Peyer's patch (tissue), 4 donors: ENCODE measurements around the gene ZNF577. TPM values are rescaled to one million over a fixed set of nuclear protein-coding genes. Genes with fewer than 3 reads are reported as not detected.

ENCODE experiments used
- DNase-seq, 3 donors: peaks; one replicate each; pipeline ENCODE4 v3.0.0-alpha.2; 2017 to 2019
- H3K27ac ChIP-seq, 4 donors: fragments of 200-600 bp; sonication (generic); one replicate each; pipeline ENCODE4 v1.5.1; 2016 to 2019
- H3K27me3 ChIP-seq, 2 donors: fragments of 200-600 bp; sonication (generic); one replicate each; pipeline ENCODE4 v1.5.1; 2019
- H3K36me3 ChIP-seq, 3 donors: fragments of 200-600 bp; sonication (generic); one replicate each; pipeline ENCODE4 v1.5.1; 2016 to 2019
- H3K4me1 ChIP-seq, 4 donors: fragments of 200-600 bp; sonication (generic); one replicate each; pipeline ENCODE4 v1.5.1; 2016 to 2019
- H3K4me3 ChIP-seq, 4 donors: fragments of 200-600 bp; sonication (generic); 1 replicate in 3 of 4; 2 replicates in 1 of 4; pipeline ENCODE4 v1.5.1; 2016 to 2019; ENCODE audit warnings: mild to moderate bottlenecking in 1 of 4
- H3K9me3 ChIP-seq, 4 donors: fragments of 200-600 bp; sonication (generic); one replicate each; pipeline ENCODE4 v1.5.1; 2016 to 2019; ENCODE audit warnings: mild to moderate bottlenecking in 1 of 4
- CTCF ChIP-seq, 6 experiments: fragments of 450-650 bp in 4 of 6; fragments of 200-600 bp in 2 of 6; sonication (generic) in 1 of 6; IDR thresholded peaks; one replicate each; pipeline ENCODE4 v1.5.1; 2017 to 2019; ENCODE audit warnings: antibody characterized with exemption in 6 of 6, mild to moderate bottlenecking in 3 of 6, moderate library complexity in 1 of 6
- POLR2A ChIP-seq, 2 donors: fragments of 450-650 bp; IDR thresholded peaks; one replicate each; pipeline ENCODE4 v1.5.1; 2017; ENCODE audit warnings: antibody characterized with exemption in 2 of 2, mild to moderate bottlenecking in 2 of 2, moderate library complexity in 2 of 2
- total RNA-seq, 4 donors: library from RNA; depleted of rRNA; stranded (reverse); fragments of >200 nt; gene quantifications; one replicate each; pipeline ENCODE4 v1.1.0, GENCODE V29; 2016

The ZNF577 gene
- total RNA-seq, 4 donors from 2014 or later, result 10.7 to 66.8 (median 26.1) TPM

DNA sequence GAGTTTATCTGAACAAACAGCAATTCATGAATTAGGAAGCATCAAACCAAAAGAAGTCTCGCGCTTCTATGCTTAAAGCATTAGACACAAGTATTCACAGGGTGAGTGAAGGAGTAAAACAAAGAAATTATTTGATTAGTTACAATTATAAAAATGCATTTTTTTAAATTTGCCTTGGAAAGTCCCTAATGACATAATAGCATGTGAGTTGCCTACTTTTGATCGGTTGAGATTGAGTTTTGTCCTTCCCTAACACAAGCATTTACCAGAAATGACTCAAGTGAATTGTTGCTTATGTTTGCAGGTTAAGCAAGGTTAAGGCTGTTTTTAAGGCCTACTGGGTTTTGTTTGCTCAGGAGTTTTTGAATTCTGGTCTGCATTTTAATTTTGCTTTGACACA is 17.5 kb upstream of the ZNF577 start:
- TF ChIP-seq CTCF (IDR thresholded peaks at IDR 0.05) (no peak), POLR2A (IDR thresholded peaks at IDR 0.05) (no peak)
- Histone ChIP-seq H3K4me1 (peaks cover 0 to 7% (median 6%) of the 10 kb centered on the region in 4 donors), H3K27me3 (no peaks in the 10 kb centered on the region), H3K9me3 (peaks cover 0 to 28% (median 4%) of the 10 kb centered on the region in 4 donors), H3K27ac (no peak overlapping the region), H3K4me3 (peak overlapping the region in 1 of 4 donors; percentile 76), H3K36me3 (peaks cover 0 to 4% (median 0%) of the 10 kb centered on the region in 3 donors)
- DNase-seq, result no peak

DNA sequence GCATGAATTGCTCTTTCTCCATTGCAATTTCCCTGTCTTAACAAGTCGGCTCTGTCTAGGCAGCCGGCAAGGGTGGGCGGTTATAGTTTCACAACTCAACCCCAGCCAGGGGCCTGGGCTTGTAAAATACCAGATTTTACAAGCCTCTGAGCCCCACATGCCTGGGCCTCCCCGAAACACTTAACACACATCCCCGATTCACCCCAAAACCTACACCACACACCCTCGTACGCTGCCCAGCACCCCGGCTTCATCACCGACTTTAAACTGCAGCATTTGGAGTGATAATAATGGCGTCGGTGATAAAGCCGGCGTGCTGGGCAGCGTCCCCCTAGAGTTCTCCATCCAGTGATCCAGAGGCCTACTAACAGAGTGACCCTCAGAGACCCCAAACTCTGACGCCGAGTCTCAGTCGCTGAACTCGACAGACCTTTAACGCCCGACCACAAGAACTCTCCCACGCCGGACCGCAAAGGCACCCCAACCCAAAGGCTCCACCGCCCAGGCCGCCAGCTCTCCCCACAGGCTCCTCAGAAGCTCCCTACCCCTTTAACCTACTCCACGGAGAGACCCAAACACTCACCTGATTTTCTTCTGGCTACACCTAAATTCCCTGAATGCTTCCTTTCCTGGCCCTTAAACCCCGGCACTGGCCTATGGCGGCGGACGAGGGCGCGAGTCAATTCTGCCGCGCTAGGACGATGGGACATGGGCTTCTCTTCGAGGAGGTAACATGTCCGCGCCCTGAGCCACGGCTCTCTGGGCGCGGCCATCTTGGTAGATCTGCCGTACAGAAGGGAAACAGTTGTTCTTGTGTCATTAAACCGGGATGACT is 16.8 kb upstream of the ZNF577 start, which contains the start of gene ZNF649:
TSS of gene ZNF649 (minus strand) at position 687 of the 835 bp plus-strand sequence. CDS start 4,910 bp downstream, outside the sequence.
- H3K4me1 ChIP-seq, result peaks cover 0 to 7% (median 6%) of the 10 kb centered on the region in 4 donors
- peak; percentile 76 to 90 (median 84) for DNase-seq
- peak within 1 kb of the TSS; percentile 50 to 92 (median 72) for H3K4me3 ChIP-seq
- peaks cover 0 to 10% (median 5%) of the 10 kb centered on the region in 3 donors for H3K36me3 ChIP-seq
- peaks cover 0 to 34% (median 4%) of the 10 kb centered on the region in 4 donors for H3K9me3 ChIP-seq
- H3K27me3 ChIP-seq, result no peaks in the 10 kb centered on the region
- H3K27ac ChIP-seq, result peak within 1 kb of the TSS; percentile 59 to 79 (median 78)
- TF ChIP-seq CTCF (IDR thresholded peaks at IDR 0.05) (no peak), POLR2A (IDR thresholded peaks at IDR 0.05) (no peak)

- Histone ChIP-seq H3K36me3 (peaks cover 0 to 24% (median 8%) of the 10 kb centered on the region in 3 donors), H3K4me3 (peak overlapping the region in 1 of 4 donors; percentile 67), H3K9me3 (peaks cover 0 to 43% (median 4%) of the 10 kb centered on the region in 4 donors), H3K4me1 (peaks cover 0 to 7% (median 6%) of the 10 kb centered on the region in 4 donors), H3K27ac (no peak overlapping the region), H3K27me3 (no peaks in the 10 kb centered on the region)
- no peak for TF ChIP-seq CTCF (IDR thresholded peaks at IDR 0.05)
- TF ChIP-seq POLR2A (IDR thresholded peaks at IDR 0.05), result no peak
- DNase-seq, result no peak
These were observed 15.4 kb upstream of the ZNF577 start for GRCh38 chr19:51903192-51903591.

- H3K36me3 ChIP-seq, result peaks cover 0 to 37% (median 8%) of the 10 kb centered on the region in 3 donors
- TF ChIP-seq POLR2A (IDR thresholded peaks at IDR 0.05) (no peak), CTCF (IDR thresholded peaks at IDR 0.05) (no peak)
- no peaks in the 10 kb centered on the region for H3K27me3 ChIP-seq
- peaks cover 0 to 7% (median 6%) of the 10 kb centered on the region in 4 donors for H3K4me1 ChIP-seq
- no peak overlapping the region for H3K4me3 ChIP-seq
- DNase-seq, result no peak
- no peak overlapping the region for H3K27ac ChIP-seq
- H3K9me3 ChIP-seq, result peaks cover 0 to 52% (median 4%) of the 10 kb centered on the region in 4 donors
These were observed 14.1 kb upstream of the ZNF577 start for GRCh38 chr19:51901860-51902259.

DNA sequence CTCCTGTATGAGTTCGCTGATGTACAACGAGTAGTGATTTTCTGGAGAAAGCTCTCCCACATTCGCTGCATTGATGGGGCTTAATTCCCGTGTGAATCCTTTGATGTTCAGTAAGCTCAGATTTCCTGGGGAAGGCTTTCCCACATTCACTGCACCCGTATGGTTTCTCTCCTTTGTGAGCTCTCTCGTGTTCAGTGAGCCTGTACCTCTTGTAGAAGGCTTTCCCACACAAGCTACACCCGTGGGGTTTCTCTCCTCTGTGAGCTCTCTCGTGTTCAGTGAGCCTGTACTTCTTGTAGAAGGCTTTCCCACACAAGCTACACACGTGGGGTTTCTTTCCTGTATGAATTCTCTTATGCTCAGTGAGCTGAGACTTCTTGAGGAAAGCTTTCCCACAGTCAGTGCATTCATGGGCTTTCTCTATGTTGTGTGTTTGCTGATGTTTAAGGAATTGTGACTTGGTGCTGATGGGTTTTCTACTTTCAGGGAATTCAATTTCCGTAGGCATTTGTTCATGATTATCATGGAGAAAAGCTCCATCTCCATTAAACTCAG is 3.5 kb upstream of the ZNF577 start:
- TF ChIP-seq POLR2A (IDR thresholded peaks at IDR 0.05) (no peak), CTCF (IDR thresholded peaks at IDR 0.05) (no peak)
- Histone ChIP-seq H3K4me1 (peaks cover 0 to 11% (median 0%) of the 10 kb centered on the region in 4 donors), H3K27ac (no peak overlapping the region), H3K4me3 (no peak overlapping the region), H3K27me3 (no peaks in the 10 kb centered on the region), H3K9me3 (peaks cover 0 to 89% (median 45%) of the 10 kb centered on the region in 4 donors), H3K36me3 (peaks cover 0 to 68% (median 4%) of the 10 kb centered on the region in 3 donors)
- no peak for DNase-seq
